Mesothelial cell of epicardium (in vitro differentiated cells): ENCODE data around the gene CLCF1. TPM values are rescaled to one million over a fixed set of nuclear protein-coding genes. Genes with fewer than 3 reads are reported as not detected.
A peak's percentile ranks its signal among the peaks of the same experiment; 100 is the strongest.

Source experiments
- DNase-seq, 2 experiments: peaks; one replicate each; pipeline ENCODE4 v3.0.0; 2021; ENCODE audit warnings: low spot score in 2 of 2; ENCODE audit not compliant: unreplicated experiment in 2 of 2
- H3K27ac Mint-ChIP-seq: 2 replicates; pipeline ENCODE4 v1.8.0; 2021; ENCODE audit warnings: mixed read lengths
- H3K27me3 Mint-ChIP-seq: 2 replicates; pipeline ENCODE4 v1.8.0; 2021; ENCODE audit warnings: low read depth, mixed read lengths
- H3K36me3 Mint-ChIP-seq: 2 replicates; pipeline ENCODE4 v1.8.0; 2021; ENCODE audit warnings: mixed read lengths
- H3K4me1 Mint-ChIP-seq: 2 replicates; pipeline ENCODE4 v1.8.0; 2021; ENCODE audit warnings: mixed read lengths
- H3K4me3 Mint-ChIP-seq: 2 replicates; pipeline ENCODE4 v1.8.0; 2021; ENCODE audit warnings: mild to moderate bottlenecking, moderate library complexity, mixed read lengths
- H3K9me3 Mint-ChIP-seq: 2 replicates; pipeline ENCODE4 v1.8.0; 2021; ENCODE audit warnings: mixed read lengths
- total RNA-seq: library from RNA; stranded (reverse); gene quantifications from 3 replicates; pipeline ENCODE4 v1.2.1, GENCODE V29; 2021
- TF ChIP-seq, protein P1 (sequence below): fragments of 200-600 bp; sonication (generic); IDR thresholded peaks from one replicate; pipeline ENCODE4 v1.5.0; 2021; ENCODE audit warnings: antibody characterized with exemption; ENCODE audit not compliant: unreplicated experiment

CLCF1 gene
- total RNA-seq, 1 donor from 2014 or later = 5.9 TPM

DNA sequence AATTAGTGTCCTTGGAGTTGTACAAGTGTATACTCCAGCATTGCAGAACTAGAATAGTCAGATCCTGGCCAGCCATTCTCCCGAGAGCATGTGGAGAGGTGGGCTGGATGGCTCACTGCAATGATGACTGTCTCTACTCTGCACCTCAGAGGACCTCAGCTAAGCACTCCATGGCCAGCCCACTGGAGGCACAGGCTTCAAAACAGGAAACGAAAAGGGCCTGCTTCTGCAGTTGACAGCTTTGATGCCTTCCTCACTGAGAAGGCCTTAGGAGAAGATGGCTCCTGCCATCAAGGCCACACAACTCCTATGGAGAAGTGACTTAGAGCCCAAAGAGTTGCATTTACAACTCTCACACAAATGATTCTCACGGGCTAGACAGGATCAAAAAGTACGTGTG, 29.1 kb downstream of the CLCF1 start:
- no peak overlapping the region for H3K27ac Mint-ChIP-seq
- H3K4me3 Mint-ChIP-seq = no peak overlapping the region
- TF ChIP-seq, protein P1, sequence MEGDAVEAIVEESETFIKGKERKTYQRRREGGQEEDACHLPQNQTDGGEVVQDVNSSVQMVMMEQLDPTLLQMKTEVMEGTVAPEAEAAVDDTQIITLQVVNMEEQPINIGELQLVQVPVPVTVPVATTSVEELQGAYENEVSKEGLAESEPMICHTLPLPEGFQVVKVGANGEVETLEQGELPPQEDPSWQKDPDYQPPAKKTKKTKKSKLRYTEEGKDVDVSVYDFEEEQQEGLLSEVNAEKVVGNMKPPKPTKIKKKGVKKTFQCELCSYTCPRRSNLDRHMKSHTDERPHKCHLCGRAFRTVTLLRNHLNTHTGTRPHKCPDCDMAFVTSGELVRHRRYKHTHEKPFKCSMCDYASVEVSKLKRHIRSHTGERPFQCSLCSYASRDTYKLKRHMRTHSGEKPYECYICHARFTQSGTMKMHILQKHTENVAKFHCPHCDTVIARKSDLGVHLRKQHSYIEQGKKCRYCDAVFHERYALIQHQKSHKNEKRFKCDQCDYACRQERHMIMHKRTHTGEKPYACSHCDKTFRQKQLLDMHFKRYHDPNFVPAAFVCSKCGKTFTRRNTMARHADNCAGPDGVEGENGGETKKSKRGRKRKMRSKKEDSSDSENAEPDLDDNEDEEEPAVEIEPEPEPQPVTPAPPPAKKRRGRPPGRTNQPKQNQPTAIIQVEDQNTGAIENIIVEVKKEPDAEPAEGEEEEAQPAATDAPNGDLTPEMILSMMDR = no peak
- H3K4me1 Mint-ChIP-seq = peaks cover 2% of the 10 kb centered on the region
- H3K36me3 Mint-ChIP-seq = peaks cover 1% of the 10 kb centered on the region
- peaks cover 8% of the 10 kb centered on the region for H3K9me3 Mint-ChIP-seq
- no peak for DNase-seq
- no peaks in the 10 kb centered on the region for H3K27me3 Mint-ChIP-seq

GRCh38 chr11:67337257-67337656, 36.1 kb downstream of the CLCF1 start:
- H3K36me3 Mint-ChIP-seq = no peaks in the 10 kb centered on the region
- TF ChIP-seq, protein P1 = no peak
- H3K27me3 Mint-ChIP-seq = no peaks in the 10 kb centered on the region
- no peak for DNase-seq
- H3K27ac Mint-ChIP-seq = no peak overlapping the region
- H3K4me1 Mint-ChIP-seq = peaks cover 1% of the 10 kb centered on the region
- H3K4me3 Mint-ChIP-seq = no peak overlapping the region
- peaks cover under 1% of the 10 kb centered on the region for H3K9me3 Mint-ChIP-seq

GRCh38 chr11:67332081-67332691, 41.2 kb downstream of the CLCF1 start:
- Mint-ChIP-seq H3K36me3 (peaks cover 2% of the 10 kb centered on the region), H3K27me3 (no peaks in the 10 kb centered on the region), H3K4me3 (no peak overlapping the region), H3K4me1 (peaks cover 5% of the 10 kb centered on the region), H3K9me3 (no peaks in the 10 kb centered on the region), H3K27ac (peak overlapping the region; percentile 34)
- DNase-seq = no peak
- TF ChIP-seq, protein P1 = no peak

DNA sequence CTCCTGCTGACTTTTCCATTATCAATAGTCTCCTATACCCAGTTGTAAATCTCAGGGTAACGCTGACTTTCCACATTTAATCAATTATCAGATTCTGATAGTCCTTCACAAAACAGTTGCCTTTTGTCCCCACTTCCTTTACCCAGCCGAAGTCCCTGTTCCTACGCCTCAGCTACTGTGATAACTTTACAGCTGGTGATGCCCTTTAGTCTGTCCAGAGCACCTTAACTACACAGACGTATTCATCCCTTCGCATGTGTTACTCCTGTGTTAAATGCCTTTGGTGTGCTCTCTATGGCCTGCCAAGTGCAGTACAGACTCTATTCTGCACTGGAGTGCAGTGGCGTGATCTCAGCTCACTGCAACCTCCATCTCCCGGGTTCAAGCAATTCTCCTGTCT, 49.9 kb downstream of the CLCF1 start:
- Mint-ChIP-seq H3K27ac (no peak overlapping the region), H3K4me3 (no peak overlapping the region), H3K36me3 (peaks cover 6% of the 10 kb centered on the region), H3K9me3 (no peaks in the 10 kb centered on the region), H3K4me1 (peaks cover 4% of the 10 kb centered on the region), H3K27me3 (peaks cover 2% of the 10 kb centered on the region)
- TF ChIP-seq, protein P1 = no peak
- DNase-seq = no peak

DNA sequence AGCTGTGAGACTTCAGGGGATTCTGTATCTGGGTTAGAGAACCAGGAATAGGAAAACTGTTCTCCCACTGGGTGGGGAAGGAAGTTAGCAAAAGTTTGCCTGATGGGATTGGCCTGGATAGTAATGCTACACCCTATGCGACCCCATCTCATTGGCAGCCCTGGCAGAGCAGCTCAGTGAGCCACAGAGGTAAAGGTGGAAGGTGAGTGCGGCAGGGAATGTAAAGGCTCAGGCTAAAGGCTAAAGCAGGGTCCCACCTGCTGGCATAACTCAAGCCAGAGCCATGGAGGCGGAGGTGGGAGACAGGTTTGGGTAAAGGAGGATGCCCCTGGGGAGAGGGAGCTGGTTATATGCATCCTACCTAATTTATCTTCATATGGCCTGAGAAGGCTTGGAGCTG, 51.3 kb downstream of the CLCF1 start:
- TF ChIP-seq, protein P1 = no peak
- Mint-ChIP-seq H3K4me3 (no peak overlapping the region), H3K4me1 (peaks cover 7% of the 10 kb centered on the region), H3K27me3 (peaks cover 4% of the 10 kb centered on the region), H3K9me3 (no peaks in the 10 kb centered on the region), H3K27ac (no peak overlapping the region), H3K36me3 (peaks cover 6% of the 10 kb centered on the region)
- DNase-seq = no peak
